OCI-LY7 (cell line): ENCODE results near the gene WDR18. TPM values are rescaled to one million over a fixed set of nuclear protein-coding genes. Genes with fewer than 3 reads are reported as not detected.

Source experiments
- BruUV-seq: library from RNA; stranded (reverse); fragments of 400-500 nt; replicated peaks from 2 replicates; lab custom pipeline; 2021; lab: Mats Ljungman, UMichigan
- CTCF ChIA-PET: fragments of 300-600 bp; sonication (Branson Sonifier 250); formaldehyde crosslinking; loops from one replicate; lab custom pipeline; 2022; ENCODE audit warnings: antibody characterized with exemption; ENCODE audit not compliant: unreplicated experiment; lab: Charles Lee
- POLR2A ChIA-PET: fragments of 300-600 bp; sonication (Branson Sonifier 250); formaldehyde crosslinking; loops from one replicate; lab custom pipeline; 2022; ENCODE audit warnings: antibody characterized with exemption; lab: Charles Lee
- DNase-seq: peaks from one replicate; pipeline ENCODE4 v3.0.0-alpha.2; 2015; ENCODE audit warnings: low spot score
- H2AFZ ChIP-seq: fragments of 200-600 bp; sonication (generic), shearing (Covaris generic); 2 replicates; pipeline ENCODE4 v1.6.1; 2014; ENCODE audit warnings: mild to moderate bottlenecking, antibody characterized with exemption, low read length, moderate library complexity
- H3K27ac ChIP-seq: fragments of 200-600 bp; sonication (generic); 2 replicates; pipeline ENCODE4 v1.5.1; 2014; ENCODE audit warnings: mixed run types, low read depth, mild to moderate bottlenecking, moderate library complexity, low read length, inconsistent platforms; ENCODE audit not compliant: poor library complexity, severe bottlenecking
- H3K36me3 ChIP-seq: fragments of 200-600 bp; sonication (generic); 2 replicates; pipeline ENCODE4 v1.6.1; 2014; ENCODE audit warnings: mild to moderate bottlenecking, antibody characterized with exemption, low read length, moderate library complexity, mixed read lengths; ENCODE audit not compliant: insufficient read depth
- H3K4me1 ChIP-seq: fragments of 200-600 bp; sonication (generic); 2 replicates; pipeline ENCODE4 v1.5.1; 2014; ENCODE audit warnings: mild to moderate bottlenecking, low read length; ENCODE audit not compliant: insufficient read depth, poor library complexity, severe bottlenecking
- H3K4me2 ChIP-seq: fragments of 200-600 bp; sonication (generic); 2 replicates; pipeline ENCODE4 v1.6.1; 2014; ENCODE audit warnings: mild to moderate bottlenecking, low read length
- H3K4me3 ChIP-seq: fragments of 200-600 bp; sonication (generic); 2 replicates; pipeline ENCODE4 v1.5.1; 2014; ENCODE audit warnings: mild to moderate bottlenecking, low read depth, low read length; ENCODE audit not compliant: poor library complexity, severe bottlenecking
- H3K79me2 ChIP-seq: fragments of 200-600 bp; sonication (generic); 2 replicates; pipeline ENCODE4 v1.6.1; 2016; ENCODE audit warnings: low read depth, mild to moderate bottlenecking, low read length, moderate library complexity, mixed read lengths; ENCODE audit not compliant: insufficient read depth
- H3K9me2 ChIP-seq: fragments of 200-600 bp; sonication (generic); 2 replicates; pipeline ENCODE4 v1.6.1; 2016; ENCODE audit warnings: mild to moderate bottlenecking, low read length, mixed read lengths; ENCODE audit not compliant: insufficient read depth
- H3K9me3 ChIP-seq: fragments of 200-600 bp; sonication (generic); 2 replicates; pipeline ENCODE4 v1.6.1; 2014; ENCODE audit warnings: mild to moderate bottlenecking, mixed run types, low read length, mixed read lengths
- H4K20me1 ChIP-seq: fragments of 200-600 bp; sonication (generic); 2 replicates; pipeline ENCODE4 v1.6.1; 2014; ENCODE audit warnings: mild to moderate bottlenecking, antibody characterized with exemption, low read length, moderate library complexity, mixed read lengths; ENCODE audit not compliant: insufficient read depth
- EZH2phosphoT487 ChIP-seq: fragments of 200-600 bp; sonication (generic); IDR thresholded peaks from 2 replicates; pipeline ENCODE4 v1.6.1; 2018; ENCODE audit warnings: low read depth, borderline replicate concordance, mild to moderate bottlenecking, mixed run types, antibody characterized with exemption, low read length, moderate library complexity, mixed read lengths
- intact Hi-C: fragments of 100-400 bp; cut with micrococcal nuclease; formaldehyde crosslinking; loops from one replicate; pipeline ENCODE4 v1.10.0; 2022; ENCODE audit not compliant: unreplicated experiment
- total RNA-seq, 2 experiments: library from RNA; depleted of rRNA in 1 of 2; stranded (reverse); fragments of >200 nt in 1 of 2; shearing (Covaris generic) in 1 of 2; gene quantifications; 2 replicates each; pipeline ENCODE4 v1.2.3, GENCODE V29; 2014 to 2022
- TF ChIP-seq, protein P1 (sequence below): fragments of 200-600 bp; sonication (generic); conservative IDR thresholded peaks from 2 replicates; pipeline ENCODE4 v1.5.1; 2014; ENCODE audit warnings: mild to moderate bottlenecking, antibody characterized with exemption, low read length, moderate library complexity, mixed read lengths

The WDR18 gene
- total RNA-seq, 2 experiments from 2014 or later = 51.4 to 74.7 TPM

DNA sequence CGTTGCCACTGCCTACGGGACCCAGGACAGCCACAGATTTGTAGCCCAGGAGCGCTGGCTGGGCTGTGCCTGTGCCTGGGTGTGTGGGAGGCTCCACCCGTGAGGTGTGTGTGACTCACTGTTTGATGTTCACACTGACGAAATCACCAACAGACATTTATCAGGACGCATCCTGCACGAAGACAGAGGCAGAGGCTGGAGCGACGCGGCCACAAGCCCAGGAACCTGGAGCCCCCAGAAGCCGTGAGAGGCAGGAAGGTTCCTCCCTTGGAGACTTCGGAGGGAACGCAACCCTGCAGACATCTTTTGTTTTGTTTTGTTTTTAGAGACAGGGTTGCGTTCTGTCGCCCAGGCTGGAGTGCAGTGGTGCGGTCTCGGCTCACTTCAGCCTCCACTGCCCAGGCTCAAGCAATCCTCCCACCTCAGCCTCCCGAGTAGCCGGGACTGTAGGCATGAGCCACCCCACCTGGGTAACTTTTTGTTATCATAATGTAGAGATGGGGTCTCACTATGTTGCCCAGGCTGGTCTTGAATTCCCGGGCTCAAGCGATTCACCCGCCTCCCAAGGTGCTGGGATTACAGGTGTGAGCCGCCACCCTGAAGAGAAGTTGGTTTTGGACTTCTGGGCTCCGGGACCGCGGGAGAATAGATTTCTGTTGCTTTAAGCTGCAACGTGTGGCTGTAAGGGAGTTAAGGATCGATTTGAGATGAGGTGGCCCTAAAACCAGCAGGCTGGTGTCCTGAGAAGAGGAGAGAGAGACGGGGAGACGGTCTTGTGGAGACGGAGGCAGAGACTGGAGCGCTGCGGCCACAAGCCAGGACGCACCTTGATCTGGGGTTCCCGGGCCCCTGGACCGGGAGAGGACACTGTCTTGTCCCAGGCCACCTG lies 24.9 kb upstream of the WDR18 start:
- no TSS peak for BruUV-seq
- no peaks in the 10 kb centered on the region for H4K20me1 ChIP-seq
- H3K79me2 ChIP-seq = no peaks in the 10 kb centered on the region
- H3K4me1 ChIP-seq = no peaks in the 10 kb centered on the region
- H3K36me3 ChIP-seq = no peaks in the 10 kb centered on the region
- no peak overlapping the region for H3K27ac ChIP-seq
- H3K9me2 ChIP-seq = no peaks in the 10 kb centered on the region
- H2AFZ ChIP-seq = no peak overlapping the region
- H3K4me3 ChIP-seq = no peak overlapping the region
- POLR2A ChIA-PET = no interaction called here
- CTCF ChIA-PET = no interaction called here
- intact Hi-C loops = no loop called here
- no peaks in the 10 kb centered on the region for H3K9me3 ChIP-seq
- no peak for TF ChIP-seq EZH2phosphoT487
- TF ChIP-seq, protein P1, sequence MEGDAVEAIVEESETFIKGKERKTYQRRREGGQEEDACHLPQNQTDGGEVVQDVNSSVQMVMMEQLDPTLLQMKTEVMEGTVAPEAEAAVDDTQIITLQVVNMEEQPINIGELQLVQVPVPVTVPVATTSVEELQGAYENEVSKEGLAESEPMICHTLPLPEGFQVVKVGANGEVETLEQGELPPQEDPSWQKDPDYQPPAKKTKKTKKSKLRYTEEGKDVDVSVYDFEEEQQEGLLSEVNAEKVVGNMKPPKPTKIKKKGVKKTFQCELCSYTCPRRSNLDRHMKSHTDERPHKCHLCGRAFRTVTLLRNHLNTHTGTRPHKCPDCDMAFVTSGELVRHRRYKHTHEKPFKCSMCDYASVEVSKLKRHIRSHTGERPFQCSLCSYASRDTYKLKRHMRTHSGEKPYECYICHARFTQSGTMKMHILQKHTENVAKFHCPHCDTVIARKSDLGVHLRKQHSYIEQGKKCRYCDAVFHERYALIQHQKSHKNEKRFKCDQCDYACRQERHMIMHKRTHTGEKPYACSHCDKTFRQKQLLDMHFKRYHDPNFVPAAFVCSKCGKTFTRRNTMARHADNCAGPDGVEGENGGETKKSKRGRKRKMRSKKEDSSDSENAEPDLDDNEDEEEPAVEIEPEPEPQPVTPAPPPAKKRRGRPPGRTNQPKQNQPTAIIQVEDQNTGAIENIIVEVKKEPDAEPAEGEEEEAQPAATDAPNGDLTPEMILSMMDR = no peak
- no peak for DNase-seq
- no peak overlapping the region for H3K4me2 ChIP-seq

DNA sequence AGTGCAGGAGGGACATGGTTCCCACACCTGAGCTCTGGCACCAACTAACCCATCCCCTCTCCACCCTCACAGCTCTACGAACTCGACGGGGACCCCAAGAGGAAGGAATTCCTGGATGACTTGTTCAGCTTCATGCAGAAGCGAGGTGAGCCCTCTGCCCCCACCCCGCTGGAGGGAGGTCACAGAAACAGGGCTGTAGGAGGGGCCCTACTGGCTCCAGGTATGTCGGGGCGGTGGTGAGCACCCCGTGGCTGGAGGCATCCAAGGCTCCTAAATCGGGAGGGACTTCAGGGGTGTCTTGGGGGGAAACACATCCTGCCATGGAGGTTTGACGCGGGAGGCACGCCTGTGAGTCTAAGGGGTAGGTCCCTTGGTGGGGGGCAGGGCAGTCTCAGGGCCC lies 24.1 kb upstream of the WDR18 start:
- no peak for TF ChIP-seq EZH2phosphoT487
- TF ChIP-seq, protein P1 = no peak
- intact Hi-C loops = no loop called here
- no peaks in the 10 kb centered on the region for H3K9me2 ChIP-seq
- ChIA-PET POLR2A (no interaction called here), CTCF (no interaction called here)
- DNase-seq = no peak
- H3K4me2 ChIP-seq = no peak overlapping the region
- H3K4me1 ChIP-seq = no peaks in the 10 kb centered on the region
- H2AFZ ChIP-seq = no peak overlapping the region
- no peak overlapping the region for H3K27ac ChIP-seq
- H3K36me3 ChIP-seq = peaks cover 2% of the 10 kb centered on the region; the same call in 1 of the 2 replicates
- no peaks in the 10 kb centered on the region for H3K79me2 ChIP-seq
- H4K20me1 ChIP-seq = no peaks in the 10 kb centered on the region
- no peaks in the 10 kb centered on the region for H3K9me3 ChIP-seq
- no TSS peak for BruUV-seq
- H3K4me3 ChIP-seq = no peak overlapping the region

DNA sequence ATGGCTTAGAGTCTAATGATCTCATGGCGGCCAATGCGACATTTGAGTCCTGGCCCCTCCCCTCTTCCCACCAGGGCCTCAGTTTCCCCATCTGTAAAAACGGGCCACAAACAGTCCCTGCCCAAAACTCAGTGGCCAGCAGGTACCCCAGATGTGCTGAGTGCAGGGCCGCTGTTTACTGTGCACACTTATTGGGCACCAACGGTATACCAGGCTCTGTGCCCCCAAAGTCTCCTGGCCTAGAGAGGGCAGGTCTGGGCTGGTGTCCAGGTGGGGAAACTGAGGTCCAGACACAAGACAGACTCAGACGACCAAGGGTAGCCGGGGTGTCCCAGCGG lies 23.6 kb upstream of the WDR18 start:
- Histone ChIP-seq H3K9me3 (no peaks in the 10 kb centered on the region), H2AFZ (no peak overlapping the region), H3K9me2 (no peaks in the 10 kb centered on the region), H3K4me2 (no peak overlapping the region), H3K79me2 (no peaks in the 10 kb centered on the region), H3K36me3 (peaks cover 7% of the 10 kb centered on the region; the same call in 1 of the 2 replicates), H3K4me3 (no peak overlapping the region), H3K27ac (no peak overlapping the region), H4K20me1 (no peaks in the 10 kb centered on the region), H3K4me1 (no peaks in the 10 kb centered on the region)
- ChIA-PET POLR2A (no interaction called here), CTCF (no interaction called here)
- DNase-seq = no peak
- BruUV-seq = no TSS peak
- intact Hi-C loops = no loop called here
- no peak for TF ChIP-seq EZH2phosphoT487
- TF ChIP-seq, protein P1 = no peak
